Fibroblast of gingiva (primary cell): ENCODE data around the gene CD84.
"Not testable (repeated sequence)": the region's sequence is repeated elsewhere in the genome, so short reads cannot be mapped to it uniquely, and the experiment has no call there.

ENCODE experiments used
- DNase-seq: peaks from one replicate; pipeline ENCODE4 v3.0.0-alpha.2; 2011; ENCODE audit warnings: low read depth

The CD84 gene

GRCh38 chr1:160608941-160609340, 29.6 kb upstream of the CD84 start:
- DNase-seq, result no peak

GRCh38 chr1:160608514-160608913, 29.2 kb upstream of the CD84 start:
- DNase-seq, result no peak

DNA sequence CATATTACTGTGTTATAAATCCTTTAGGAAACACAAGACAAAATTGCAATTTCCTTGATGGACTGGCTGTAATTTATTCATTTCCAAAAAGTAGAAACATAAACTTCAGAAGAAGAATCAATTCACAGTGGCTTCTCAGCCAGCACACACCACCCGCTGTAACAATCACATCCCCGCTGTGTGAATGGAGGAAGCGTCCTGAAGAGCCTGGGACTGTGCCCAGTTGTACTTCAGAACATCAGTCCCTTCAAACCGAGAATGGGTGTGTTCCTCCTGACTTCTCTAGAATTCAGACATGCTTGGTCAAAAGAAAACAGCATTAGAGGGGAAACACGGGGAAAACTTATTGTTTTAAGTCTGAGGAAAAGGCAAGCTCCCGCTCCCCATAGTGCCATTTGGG, 28.8 kb upstream of the CD84 start:
- DNase-seq, result no peak

GRCh38 chr1:160607672-160608032, 28.4 kb upstream of the CD84 start:
- DNase-seq, result no peak

GRCh38 chr1:160607011-160607671, 27.8 kb upstream of the CD84 start:
- peak; percentile 20 for DNase-seq

DNA sequence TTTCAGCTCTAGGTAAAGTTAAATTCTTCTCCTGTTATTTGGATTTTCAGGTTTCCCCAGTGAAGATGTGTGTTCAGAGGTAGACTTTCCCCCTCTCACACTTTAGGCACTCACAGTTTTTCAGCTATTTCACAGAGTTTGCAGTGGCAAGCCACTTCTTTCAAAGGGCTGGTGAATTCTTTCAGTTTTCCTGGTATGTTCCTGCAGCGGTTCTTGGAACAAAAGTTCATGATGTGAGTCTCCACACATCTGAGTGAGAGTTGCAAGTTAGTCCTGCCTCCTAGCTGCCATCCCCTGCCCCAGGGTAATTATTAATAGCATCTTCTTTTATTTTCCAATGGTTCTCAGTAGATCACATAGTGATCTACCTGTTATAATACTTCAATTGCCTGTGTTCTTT, 27.3 kb upstream of the CD84 start:
- no peak for DNase-seq

DNA sequence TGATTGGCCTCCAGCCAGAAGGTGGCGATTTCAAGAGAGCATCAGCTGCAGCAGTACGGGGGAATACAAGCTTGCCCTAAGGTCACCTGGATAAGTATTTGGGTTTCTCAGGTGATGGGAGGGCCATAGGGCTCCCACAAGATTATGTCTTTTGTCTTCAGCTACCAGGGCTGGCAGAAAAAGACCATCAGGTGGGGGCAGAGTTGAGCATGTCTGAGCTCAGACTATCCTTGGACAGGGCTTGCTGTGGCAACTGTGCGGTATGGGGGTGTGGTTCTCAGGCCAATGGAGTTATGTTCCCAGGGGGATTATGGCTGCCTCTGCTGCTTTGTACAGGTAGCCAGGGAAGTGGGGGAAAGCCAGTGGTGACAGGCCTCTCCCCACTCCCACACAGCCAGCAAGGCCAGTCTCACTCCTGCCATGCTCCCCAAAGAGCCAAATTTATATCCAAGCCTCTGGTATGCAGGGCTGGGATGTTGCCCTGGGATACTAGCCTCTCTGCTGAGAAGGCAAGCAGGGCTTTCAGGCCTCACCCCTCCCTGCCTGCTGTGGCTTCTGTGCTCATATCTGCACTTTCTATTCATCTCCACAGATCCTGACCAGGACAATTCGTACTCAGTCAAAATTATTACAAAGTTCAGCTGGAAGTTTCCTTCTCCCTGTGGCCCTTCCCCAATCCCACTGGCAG, 26.6 kb upstream of the CD84 start:
- no peak for DNase-seq

DNA sequence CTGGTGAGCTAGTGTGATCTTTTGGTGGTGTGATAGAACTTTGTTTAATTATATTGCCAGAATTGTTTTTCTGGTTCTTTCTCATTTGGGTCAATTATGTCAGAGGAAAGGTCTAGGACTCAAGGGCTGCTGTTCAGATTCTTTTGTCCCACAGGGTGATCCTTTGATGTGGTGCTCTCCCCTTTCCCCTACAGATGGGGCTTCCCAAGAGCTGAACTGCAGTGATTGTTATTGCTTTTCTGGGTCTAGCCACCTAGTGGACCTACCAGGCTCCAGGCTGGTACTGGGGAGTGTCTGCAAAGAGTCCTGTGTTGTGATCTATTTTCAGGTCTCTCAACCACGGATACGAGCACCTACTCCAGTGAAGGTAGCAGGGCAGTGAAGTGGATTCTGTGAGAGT, 25.9 kb upstream of the CD84 start:
- DNase-seq, result no peak

DNA sequence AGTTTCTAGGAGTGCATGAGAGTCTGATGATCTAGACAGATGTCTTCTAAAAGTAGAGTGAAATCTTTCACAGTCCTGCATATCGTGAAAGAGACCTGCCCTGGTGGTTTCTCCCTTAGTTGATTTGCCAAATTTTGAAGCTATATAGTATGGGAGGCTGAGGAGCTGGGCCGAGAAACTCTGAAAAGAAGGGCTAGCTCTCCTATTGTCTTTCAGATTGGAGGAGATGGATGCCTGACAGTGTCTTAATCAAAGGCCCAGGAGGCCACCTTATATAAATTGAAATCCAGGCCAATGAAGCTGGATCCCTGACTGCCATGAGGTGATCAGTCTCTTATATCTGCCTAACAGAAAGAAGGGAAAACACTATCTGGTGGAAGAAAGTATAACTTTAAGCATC, 18.4 kb upstream of the CD84 start:
- no peak for DNase-seq

GRCh38 chr1:160597051-160597450, 17.8 kb upstream of the CD84 start:
- no peak for DNase-seq

GRCh38 chr1:160590488-160590887, 11.2 kb upstream of the CD84 start:
- DNase-seq, result no peak

GRCh38 chr1:160588468-160588867, 9.2 kb upstream of the CD84 start:
- DNase-seq, result no peak

- DNase-seq, result no peak
These were observed 5.5 kb upstream of the CD84 start for GRCh38 chr1:160584784-160585183.

DNA sequence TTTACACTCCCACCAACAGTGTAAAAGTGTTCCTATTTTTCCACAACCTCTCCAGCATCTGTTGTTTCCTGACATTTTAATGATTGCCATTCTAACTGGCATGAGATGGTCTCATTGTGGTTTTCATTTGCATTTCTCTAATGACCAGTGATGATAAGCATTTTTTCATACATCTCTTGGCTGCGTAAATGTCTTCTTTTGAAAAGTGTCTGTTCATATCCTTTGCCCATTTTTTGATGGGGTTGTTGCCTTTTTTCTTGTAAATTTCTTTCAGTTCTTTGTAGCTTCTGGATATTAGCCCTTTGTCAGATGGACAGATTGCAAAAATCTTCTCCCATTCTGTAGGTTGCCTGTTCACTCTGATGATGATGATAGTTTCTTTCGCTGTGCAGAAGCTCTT, 3.7 kb upstream of the CD84 start:
- DNase-seq, result not testable (repeated sequence)

- no peak for DNase-seq
These were observed 2.7 kb upstream of the CD84 start for GRCh38 chr1:160581961-160582360.

DNA sequence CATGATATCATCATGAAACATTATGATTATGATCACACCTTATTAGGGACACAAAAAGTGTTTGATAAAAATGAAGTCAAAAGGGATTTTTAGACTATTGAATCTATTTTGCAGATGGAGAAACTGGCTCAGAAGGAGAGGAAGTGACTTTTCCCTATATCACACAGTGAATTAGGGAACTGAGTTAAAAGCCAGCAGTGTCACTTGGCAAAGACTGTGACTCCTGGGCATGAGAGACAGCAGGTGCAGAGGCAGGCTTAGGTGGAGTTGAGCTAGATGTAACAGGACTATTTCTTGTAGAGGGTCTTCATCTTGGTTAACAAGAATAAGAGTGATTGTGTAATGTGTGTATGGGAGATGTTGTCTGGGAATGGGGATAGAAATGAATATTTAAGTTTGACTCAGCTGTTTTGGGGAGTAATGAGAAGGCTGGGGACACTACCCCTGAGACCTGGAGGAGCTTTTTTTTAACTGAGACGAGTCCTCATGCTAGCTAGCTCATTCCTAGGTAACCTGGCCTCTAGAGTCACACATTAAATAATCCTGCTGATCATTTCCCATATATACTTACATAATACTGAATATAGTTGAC, 1.0 kb upstream of the CD84 start:
- no peak for DNase-seq

GRCh38 chr1:160578525-160579191, 638 bp downstream of the CD84 start:
- DNase-seq, result no peak

- DNase-seq, result no peak
These were observed 1.1 kb downstream of the CD84 start for GRCh38 chr1:160578175-160578524.

GRCh38 chr1:160577671-160578070, 1.6 kb downstream of the CD84 start:
- DNase-seq, result no peak

GRCh38 chr1:160576884-160577283, 2.4 kb downstream of the CD84 start:
- DNase-seq, result no peak

DNA sequence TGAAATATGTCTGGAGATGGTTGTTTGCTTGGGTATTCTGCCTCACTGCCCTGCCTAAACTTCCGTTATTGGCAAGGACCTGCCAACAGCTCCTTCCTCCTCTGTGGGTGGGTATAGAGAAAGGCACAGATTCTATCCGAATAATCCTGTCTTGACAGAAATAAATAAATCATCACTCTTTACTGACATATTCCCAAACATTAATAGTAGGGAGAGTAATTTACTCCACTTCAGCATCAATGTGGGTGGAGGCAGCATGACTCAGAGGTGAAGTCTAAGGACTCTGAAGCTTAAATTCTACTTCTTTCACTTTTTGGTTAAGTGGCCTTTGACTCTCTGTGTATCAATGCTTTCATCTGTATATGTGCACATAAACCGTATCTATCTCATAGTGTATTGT, 2.9 kb downstream of the CD84 start:
- DNase-seq, result no peak

- no peak for DNase-seq
These were observed 4.1 kb downstream of the CD84 start for GRCh38 chr1:160575112-160575664.

GRCh38 chr1:160570840-160571239, 8.5 kb downstream of the CD84 start:
- no peak for DNase-seq
